Eye (tissue), 1 donor: ENCODE measurements around the gene NAALAD2.
"Not testable (repeated sequence)": the region's sequence is repeated elsewhere in the genome, so short reads cannot be mapped to it uniquely, and the experiment has no call there.

Experiments used
- DNase-seq: peaks from one replicate; pipeline ENCODE4 v3.0.0-alpha.2; 2015

NAALAD2 gene

DNA sequence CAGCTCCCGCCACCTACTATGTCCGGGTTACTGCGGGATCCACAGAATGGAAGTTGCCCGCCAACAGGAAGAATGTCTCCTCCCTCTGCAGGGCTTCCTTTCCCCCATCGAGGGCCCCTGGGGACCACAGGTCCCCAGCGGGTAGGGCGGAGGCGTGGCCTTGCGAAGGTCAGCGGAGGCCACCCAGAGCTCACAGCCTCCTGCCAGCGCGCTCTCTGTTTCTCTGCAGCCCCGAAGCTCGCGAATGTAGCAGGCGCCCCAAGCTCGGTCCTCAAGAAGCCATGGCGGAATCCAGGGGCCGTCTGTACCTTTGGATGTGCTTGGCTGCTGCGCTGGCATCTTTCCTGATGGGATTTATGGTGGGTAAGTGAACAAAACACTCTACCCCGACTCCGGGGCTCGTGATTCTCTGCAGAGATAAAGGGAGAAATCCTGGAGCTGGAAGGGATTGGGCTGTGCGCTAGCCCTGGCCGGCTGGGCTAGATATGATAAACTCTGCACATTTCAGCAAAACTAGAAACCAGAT lies at the start of gene NAALAD2:
TSS of gene NAALAD2 (plus strand) at position 186 of the 526 bp plus-strand sequence. CDS start at position 282, 96 bp downstream.
- DNase-seq: peak; percentile 89

DNA sequence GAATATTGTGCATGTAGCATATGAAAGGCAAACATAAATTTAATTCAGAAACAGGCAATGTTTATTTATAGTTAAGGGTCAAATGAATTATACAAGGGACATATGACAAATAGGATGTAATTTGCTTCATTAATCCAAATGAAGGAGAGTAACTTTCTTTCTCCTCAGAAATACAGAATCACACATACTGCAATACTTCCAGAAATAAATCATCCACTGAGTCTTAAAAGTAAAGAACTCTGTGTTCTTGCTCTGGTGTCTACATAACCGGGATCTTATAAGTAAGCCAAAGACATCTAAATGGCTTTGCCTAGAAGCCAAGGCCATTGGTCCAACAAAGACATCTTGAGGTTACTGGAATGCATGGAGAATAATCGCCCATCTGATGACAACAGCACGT lies 48.8 kb upstream of the NAALAD2 start, which contains the start of gene UBTFL1:
TSS of gene UBTFL1 (plus strand) at position 301 of the 400 bp plus-strand sequence. CDS start at position 301, 0 bp downstream.
- DNase-seq: not testable (repeated sequence)

DNA sequence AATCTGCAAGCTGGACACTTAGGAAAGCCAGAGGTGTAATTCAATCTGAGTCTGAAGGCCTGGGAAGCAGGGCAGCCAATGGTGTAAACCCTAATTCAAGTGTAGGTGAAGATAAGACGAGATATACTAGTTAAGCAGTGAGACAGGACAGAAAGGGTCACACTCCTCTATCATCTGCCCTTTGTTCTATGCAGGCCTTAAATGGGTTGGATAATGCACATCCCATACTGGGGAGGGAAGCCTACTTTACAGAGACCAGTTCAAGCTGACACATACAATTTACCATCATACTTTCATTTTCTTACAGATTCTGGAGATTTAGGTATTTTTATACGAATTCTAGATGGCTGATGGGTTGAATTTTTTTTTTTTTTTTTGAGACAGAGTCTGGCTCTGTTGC lies 45.7 kb upstream of the NAALAD2 start:
- DNase-seq: not testable (repeated sequence)

DNA sequence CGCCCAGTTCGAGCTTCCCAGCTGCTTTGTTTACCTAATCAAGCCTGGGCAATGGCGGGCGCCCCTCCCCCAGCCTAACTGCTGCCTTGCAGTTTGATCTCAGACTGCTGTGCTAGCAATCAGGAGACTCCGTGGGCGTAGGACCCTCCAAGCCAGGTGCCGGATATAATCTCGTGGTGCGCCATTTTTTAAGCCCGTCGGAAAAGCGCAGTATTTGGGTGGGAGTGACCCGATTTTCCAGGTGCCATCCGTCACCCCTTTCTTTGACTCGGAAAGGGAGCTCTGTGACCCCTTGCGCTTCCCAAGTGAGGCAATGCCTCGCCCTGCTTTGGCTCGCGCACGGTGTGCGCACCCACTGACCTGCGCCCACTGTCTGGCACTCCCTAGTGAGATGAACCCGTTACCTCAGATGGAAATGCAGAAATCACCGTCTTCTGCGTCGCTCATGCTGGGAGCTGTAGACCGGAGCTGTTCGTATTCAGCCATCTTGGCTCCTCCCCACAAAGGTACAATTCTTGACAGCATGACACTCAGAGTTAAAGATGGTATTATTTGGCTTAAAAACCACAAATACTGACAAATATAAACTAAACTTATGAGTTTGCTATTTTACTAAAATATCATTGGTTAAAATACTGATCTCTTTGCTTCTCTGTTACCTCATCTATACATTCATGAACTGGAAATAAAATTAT lies 39.1 kb upstream of the NAALAD2 start:
- DNase-seq: not testable (repeated sequence)

DNA sequence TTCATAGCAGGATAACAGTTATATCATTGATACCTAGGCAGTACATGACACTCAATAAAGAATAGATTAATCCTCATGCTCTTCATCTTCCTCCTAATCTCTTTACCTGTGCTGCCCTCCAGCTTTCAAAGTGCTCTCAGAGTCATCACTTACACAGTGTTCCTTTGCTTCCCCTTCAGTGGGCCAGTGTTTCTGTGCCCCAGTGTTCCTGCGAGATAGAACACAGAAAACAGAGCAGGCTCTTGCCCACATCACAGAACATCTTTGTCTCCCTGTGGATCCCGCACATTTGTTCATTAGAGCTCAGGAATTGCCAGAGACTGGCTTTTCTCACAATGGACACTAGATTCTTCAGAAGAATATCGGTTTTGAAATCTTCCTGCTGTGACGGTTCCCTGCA lies 36.2 kb upstream of the NAALAD2 start:
- not testable (repeated sequence) for DNase-seq

DNA sequence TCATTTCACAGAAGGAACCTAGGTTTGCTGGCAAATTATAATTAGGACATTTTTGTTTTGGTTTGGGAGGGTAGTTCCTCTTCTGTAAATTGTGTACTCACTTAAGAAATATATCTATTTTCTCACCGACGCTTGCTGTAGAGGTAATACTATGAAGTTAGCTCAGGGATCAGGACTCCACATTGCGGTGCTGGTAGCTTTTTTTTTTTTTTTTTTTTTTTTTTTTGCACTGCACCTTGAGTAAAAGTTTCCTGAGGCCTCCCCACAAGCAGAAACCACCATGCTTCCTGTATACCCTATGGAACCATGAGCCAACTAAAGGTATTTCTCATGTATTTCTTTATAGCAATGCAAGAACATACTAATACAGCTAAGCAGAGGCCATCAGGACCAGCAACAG lies 34.0 kb upstream of the NAALAD2 start:
- no peak for DNase-seq

DNA sequence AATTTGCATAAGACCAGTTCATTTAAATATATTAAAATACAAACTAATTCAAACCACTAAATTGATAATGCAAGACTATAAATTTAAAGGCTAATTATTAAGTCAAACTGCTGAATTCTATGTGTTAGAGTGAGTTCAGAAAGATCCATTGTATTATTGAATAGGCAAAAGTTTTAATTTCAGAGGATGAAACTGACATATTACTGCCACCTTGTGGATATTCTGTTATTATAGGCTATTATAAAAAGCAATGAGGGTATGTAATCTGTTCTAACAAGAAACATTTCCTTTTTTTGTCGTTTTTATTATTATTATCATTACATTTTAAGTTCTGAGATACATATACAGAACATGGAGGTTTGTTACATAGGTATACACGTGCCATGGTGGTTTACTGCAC lies 20.9 kb upstream of the NAALAD2 start:
- DNase-seq: peak; percentile 22

DNA sequence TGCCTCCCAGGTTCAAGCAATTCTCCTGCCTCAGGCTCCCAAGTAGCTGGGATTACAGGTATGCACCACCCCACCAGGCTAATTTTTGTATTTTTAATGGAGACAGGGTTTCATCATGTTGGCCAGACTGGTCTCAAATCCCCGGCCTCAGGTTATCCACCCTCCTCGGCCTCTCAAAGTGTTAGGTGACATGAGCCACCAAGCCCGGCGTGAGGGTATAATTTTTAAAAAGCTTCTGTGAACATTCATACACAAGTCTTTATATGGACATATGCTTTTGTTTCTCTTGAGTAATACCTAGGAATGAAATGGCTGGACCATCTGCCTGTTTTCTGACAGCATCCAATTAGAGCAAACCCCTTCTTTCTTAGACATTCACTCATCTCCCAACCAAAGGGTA lies 14.3 kb upstream of the NAALAD2 start:
- no peak for DNase-seq

DNA sequence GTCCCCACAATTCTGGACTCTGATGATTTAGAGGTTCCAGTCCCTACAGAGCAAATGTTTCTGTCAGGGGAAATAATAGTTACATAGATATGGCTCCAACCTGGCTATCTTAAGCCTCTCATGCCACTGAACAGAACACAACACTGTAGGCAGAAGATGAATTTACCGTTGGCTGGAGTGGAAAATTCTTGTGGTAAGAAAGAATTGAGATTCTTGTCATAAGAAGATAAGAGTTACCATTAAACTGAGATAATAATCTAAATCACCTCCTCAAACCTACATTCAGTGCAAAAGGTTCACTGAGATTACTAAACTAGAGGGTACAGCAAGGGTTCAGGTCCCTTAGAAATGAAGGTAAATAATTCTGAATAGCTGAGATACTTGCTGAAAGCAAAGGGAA lies 10.1 kb upstream of the NAALAD2 start:
- DNase-seq: no peak

DNA sequence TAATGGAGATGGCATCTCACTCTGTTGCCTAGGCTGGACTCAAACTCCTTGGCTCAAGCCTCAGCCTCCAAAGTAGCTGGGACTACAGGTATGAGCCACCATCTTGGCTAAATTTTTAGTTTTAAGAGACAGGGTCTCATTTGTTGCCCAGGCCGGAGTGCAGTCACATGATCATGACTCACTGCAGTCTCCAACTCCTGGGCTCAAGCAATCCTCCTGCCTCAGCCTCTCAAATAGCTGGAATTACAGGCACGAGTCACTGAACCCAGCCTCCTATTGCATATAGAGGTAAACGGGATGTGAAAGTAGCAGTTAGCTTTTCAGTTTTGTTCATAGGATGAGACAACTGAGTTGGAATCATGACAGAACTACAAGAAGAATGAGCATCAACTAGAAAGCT lies 9.5 kb upstream of the NAALAD2 start:
- DNase-seq: no peak

DNA sequence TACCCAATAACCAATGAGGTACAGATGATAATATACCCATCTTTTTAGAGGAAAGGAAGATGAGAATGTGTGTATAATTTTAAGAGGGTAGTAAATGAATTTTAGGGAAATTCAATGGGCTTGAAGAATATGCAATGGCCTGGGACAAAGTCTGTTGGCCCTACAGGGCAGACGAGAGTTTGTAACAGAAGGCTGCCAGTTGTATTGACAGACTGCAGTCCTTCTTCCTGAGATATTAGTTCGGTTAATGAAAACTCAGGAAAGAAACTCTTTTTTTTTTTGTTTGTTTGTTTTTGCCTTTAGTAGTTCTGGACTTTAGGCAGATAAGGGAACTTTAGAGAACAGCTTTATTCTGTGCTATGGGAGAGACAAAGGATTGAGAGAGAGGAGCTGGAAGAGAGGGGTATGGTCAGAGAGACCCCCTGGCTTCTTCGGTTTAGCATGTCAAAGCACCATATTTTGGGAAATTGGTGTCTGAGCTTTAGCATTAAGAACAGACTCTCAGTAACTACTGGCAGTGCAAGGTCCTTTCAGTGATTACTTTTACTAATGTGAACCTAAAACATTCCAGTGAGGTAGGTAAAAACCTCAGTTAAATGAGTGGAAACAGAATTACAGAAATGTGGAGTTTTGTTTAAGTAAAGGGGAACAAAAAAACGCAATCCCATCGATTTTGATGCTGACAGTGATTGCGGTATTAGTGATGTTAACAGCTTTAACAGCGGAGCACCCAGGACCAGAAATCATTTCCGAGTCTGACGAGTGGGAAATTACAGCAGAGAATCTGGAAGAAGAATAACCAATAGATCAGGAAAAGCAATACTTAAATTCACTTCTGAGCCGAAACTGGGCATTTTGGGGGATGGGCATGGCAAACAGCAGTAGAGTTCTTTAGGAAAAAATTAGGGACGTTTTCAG lies 644 bp upstream of the NAALAD2 start:
- DNase-seq: no peak

DNA sequence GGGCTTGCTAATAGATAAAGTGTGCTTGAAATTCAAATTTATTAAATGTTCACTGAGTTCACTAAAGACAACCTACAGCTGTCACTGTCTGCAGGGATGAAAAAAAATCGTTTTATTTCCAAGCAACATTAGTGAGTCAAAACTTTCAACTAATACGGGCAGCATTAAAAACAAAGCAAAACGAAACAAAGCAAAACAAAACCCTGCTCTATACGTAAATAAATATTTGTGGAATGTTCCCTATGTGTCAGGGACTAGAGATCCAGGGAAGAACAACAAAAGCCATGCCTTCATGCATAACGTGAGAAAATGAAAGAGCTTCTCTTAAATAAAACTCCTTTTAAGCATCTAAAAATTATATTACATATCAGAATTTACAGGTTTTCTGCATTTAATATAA lies 553 bp downstream of the NAALAD2 start:
- DNase-seq: no peak

DNA sequence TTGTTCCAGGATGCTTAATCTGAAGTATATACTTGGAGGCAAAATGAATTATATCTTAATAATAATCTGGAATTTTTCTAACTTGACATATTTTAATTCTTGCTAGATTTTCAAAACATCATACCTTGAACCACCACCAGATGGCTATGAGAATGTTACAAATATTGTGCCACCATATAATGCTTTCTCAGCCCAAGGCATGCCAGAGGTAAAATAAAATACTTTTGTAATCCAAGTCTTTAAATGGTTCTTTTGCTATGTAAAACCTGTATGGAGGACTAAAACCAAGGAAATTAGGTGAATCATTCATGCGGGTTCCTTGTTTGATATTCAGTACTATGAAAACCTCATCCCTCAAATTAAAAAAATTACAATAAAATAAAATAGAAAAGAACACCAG lies 14.4 kb downstream of the NAALAD2 start:
- no peak for DNase-seq

DNA sequence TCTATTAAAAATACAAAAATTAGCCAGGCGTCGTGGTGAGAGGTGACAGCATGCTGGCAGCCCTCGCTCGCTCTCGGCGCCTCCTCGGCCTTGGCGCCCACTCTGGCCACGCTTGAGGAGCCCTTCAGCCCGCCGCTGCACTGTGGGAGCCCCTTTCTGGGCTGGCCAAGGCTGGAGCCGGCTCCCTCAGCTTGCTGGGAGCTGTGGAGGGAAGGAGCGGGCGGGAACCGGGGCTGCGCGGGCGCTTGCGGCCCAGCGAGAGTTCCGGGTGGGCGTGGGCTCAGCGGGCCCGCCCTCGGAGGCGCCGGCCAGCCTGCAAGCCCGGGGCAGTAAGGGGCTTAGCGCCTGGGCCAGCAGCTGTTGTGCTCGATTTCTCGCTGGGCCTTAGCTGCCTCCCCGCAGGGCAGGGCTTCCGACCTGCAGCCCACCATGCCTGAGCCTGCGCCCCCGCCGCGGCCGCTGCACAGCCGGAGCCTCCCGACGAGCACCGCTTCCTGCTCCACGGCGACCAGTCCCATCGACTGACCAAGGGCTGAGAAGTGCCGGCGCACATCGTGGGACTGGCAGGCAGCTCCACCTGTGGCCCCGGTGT lies 32.6 kb downstream of the NAALAD2 start:
- not testable (repeated sequence) for DNase-seq

DNA sequence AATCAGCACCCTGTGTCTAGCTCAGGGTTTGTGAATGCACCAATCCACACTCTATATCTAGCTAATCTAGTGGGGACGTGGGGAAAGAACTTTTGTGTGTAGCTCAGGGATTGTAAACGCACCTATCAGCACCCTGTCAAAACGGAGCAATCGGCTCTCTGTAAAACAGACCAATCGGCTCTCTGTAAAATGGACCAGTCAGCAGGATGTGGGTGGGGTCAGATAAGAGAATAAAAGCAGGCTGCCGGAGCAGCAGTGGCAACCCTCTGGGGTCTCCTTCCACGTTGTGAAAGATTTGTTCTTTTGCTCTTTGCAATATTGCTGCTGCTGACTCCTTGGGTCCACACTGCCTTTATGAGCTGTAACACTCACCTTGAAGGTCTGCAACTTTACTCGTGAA lies 33.2 kb downstream of the NAALAD2 start:
- not testable (repeated sequence) for DNase-seq

DNA sequence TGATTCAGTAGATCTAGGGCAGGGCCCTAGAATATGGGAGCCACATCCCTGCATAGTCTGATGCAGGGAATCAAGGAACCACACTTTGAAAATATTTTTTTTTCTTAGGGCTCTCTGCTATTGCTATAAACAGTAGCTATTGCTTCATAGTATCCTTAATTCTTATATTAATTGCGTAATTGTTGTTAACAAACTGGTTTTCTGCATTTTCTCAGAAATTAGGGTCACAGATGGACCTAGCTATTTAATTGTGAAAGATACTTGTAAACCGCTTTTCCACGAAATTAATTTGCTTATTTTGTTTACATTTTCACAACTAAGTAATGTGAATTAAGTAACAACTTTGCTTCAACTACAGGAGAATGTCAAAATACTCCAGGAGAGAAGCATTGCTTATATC lies 34.1 kb downstream of the NAALAD2 start:
- no peak for DNase-seq

DNA sequence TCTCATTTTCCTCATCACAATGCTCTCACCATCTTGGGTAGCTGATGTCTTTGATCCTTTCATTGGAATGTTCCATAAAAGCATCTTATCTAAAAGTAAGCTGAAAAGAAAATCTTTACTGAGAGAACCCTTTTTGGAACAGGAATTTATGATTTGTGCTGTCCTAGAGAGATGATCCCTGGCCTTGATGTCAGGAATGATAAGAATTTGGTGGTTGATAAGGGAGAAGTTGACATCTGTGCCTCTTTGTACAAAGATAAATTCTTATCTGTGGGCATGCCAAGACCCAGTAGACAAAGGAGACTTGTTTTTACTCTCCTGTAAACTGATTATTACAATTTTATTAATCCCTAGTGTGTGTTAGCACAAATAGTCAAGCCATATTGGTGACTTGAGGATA lies 36.9 kb downstream of the NAALAD2 start:
- DNase-seq: no peak

DNA sequence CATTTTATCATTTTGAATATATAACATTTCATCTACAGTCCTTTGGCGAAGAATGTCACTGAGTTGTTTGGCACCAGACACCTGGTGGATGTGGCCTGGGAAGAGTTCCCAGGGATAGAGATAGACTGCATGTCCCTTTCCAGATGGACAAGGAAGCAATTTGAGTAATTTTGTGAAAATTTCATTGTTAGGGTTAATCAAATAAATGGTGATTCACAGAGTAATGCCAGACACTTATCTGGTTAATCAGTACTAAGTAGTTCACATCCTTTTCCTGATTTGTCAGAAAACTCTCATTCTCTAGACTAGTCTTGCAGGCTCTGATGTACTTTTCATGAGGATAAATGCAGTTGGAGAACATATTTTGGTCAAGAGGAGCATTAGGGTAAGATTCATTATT lies 41.6 kb downstream of the NAALAD2 start:
- no peak for DNase-seq

DNA sequence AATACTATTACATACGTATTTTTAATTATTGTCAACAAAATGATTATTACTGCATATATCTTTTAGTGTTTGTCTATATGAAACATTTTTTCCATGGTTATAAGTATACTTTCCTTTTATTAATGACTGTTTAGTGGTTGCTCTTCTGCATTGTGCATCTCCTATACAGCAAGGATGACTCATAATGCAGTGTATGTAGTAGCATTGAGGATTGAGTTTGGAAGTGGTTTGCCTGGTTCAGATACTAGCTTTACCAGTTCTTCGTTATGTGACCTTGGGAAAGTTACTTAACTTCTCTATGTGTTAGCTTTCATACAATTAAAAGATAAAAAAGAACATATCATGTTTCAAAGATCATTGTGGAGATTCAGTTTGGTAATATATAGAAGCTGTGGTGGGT lies 44.3 kb downstream of the NAALAD2 start:
- DNase-seq: no peak

DNA sequence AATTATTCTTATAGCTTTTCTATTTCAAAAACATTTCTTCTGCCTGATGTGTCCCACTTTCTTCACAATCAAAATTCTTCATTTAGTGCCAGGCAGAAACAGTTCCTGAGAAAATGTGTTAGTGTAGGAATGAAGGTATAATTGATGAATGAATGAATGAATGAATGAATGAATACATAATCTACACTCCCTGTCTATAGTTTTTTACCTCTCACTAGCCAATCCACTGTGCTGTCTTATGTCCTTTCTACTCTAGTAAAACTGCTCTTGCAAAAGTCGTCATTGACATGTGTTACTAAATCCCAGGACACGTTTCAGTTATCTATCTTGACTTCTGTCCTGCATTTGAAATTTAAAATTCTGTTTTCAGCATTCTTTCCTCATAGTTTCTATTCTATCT lies 45.5 kb downstream of the NAALAD2 start:
- no peak for DNase-seq

DNA sequence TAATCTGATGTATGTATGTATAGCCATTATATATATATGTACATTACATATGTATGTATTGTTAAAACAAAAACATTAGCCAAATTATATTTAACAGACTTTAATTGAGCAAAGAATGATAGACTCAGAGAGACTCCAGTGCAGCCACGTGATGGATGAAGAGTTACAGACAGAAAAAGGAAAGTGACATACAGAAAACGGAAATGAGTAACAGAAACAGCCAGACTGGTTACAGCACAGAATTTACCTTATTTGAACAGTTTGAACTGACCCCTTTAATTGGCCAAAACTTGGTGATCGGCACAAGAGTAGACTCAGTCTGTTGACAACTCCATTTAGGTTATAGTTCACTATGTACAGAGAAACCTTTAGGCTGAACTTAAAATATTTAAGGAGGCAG lies 53.4 kb downstream of the NAALAD2 start:
- DNase-seq: no peak

DNA sequence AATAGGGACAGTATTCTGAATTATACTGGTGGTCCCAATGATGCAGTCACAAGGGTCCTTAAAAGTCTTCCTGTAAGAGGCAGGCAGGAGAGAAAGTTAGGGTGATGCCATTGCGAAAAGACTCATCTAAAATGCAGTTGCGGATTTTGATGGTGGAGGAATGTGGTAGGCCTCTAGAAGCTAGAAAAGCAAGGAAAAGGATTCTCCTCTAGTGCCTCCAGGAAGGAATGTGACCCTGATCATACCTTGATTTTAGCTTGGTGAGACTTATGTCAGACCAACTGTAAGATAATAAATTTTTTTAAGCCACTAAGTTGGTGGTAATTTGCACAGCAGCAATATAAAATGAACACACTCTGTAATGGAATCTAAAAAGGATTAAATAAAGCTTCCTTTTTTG lies 54.5 kb downstream of the NAALAD2 start:
- DNase-seq: no peak

DNA sequence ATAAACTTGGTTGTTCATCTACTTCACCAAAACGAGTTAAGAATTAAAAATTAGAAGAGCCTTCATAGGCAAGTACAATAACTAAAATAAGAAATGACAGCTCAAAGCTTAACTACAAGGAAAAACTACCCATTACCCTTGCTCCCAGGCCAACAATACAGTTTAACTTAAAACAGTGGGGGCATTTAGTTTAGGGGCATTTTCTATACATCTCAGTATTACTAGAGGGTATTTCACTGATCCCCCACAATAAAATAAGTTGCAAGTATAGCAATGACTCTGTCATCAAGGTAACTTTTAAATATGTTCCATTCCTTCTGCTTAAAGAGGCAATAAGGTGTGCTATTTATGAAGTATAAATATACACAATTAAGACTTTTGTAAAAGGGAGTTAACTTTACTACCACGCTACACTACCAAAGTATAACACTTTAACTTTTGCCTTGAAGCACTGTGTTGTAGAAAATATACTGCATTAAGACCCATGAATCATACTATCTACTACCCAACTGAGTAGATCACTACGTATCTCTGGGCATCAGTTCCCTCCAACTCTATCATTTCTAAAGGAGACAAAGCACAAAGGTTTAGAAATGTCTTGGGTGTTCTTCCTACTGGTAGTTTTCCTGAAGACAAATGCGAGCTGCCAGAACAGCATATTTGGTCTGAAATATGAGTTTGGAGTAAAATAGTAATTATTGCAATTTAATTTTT lies 58.6 kb downstream of the NAALAD2 start:
- no peak for DNase-seq
